GM13977 (cell line): ENCODE measurements around the gene ATP11C.

Experiments used
- DNase-seq: peaks from one replicate; pipeline ENCODE4 v3.0.0; 2012; ENCODE audit warnings: low spot score
- CTCF ChIP-seq: IDR thresholded peaks from 2 replicates; pipeline ENCODE4 v1.5.1; 2012; ENCODE audit warnings: mild to moderate bottlenecking, control low read depth; ENCODE audit not compliant: insufficient read depth; ENCODE audit errors: extremely low read depth, missing control alignments
- in situ Hi-C: fragments of 300-500 bp; cut with MboI; formaldehyde crosslinking; loops from one replicate; pipeline ENCODE4 v1.12.0; 2022; ENCODE audit warnings: low sequenced_read_pairs, low pct_unique_long_range_greater_than_20kb, mixed read lengths, inconsistent platforms; ENCODE audit not compliant: unreplicated experiment

ATP11C gene

GRCh38 chrX:139945075-139945474 is 12.2 kb upstream of the ATP11C start:
- in situ Hi-C loops = no loop called here
- TF ChIP-seq CTCF = no peak
- DNase-seq = no peak

- in situ Hi-C loops = no loop called here
- TF ChIP-seq CTCF = peak; percentile 12
- DNase-seq = no peak
Measured at GRCh38 chrX:139936259-139936658, 3.4 kb upstream of the ATP11C start.

- no peak for TF ChIP-seq CTCF
- in situ Hi-C loops = no loop called here
- DNase-seq = no peak
Measured at GRCh38 chrX:139933904-139934303, 1.1 kb upstream of the ATP11C start.

GRCh38 chrX:139932073-139932900 is 566 bp downstream of the ATP11C start:
- in situ Hi-C loops = no loop called here
- TF ChIP-seq CTCF = no peak
- DNase-seq = peak; percentile 55

- no peak for TF ChIP-seq CTCF
- in situ Hi-C loops = no loop called here
- DNase-seq = peak; percentile 12
Measured at GRCh38 chrX:139931646-139932072, 1.2 kb downstream of the ATP11C start.

- in situ Hi-C loops = no loop called here
- DNase-seq = peak; percentile 19
- no peak for TF ChIP-seq CTCF
Measured at GRCh38 chrX:139930916-139931645, 1.8 kb downstream of the ATP11C start.
